Stimulated activated CD8-positive, alpha-beta memory T cell treated with anti-CD3 and anti-CD28 coated beads, Interleukin-7, amount 100 ng/mL, for 1 hour (primary cell): ENCODE results near the gene LDHD.
"Not testable (repeated sequence)": the region's sequence is repeated elsewhere in the genome, so short reads cannot be mapped to it uniquely, and the experiment has no call there.

Source experiments
- DNase-seq, 2 donors: peaks; one replicate each; pipeline ENCODE4 v3.0.0-alpha.2; 2020; ENCODE audit warnings: low read depth in 2 of 2

Gene LDHD

DNA sequence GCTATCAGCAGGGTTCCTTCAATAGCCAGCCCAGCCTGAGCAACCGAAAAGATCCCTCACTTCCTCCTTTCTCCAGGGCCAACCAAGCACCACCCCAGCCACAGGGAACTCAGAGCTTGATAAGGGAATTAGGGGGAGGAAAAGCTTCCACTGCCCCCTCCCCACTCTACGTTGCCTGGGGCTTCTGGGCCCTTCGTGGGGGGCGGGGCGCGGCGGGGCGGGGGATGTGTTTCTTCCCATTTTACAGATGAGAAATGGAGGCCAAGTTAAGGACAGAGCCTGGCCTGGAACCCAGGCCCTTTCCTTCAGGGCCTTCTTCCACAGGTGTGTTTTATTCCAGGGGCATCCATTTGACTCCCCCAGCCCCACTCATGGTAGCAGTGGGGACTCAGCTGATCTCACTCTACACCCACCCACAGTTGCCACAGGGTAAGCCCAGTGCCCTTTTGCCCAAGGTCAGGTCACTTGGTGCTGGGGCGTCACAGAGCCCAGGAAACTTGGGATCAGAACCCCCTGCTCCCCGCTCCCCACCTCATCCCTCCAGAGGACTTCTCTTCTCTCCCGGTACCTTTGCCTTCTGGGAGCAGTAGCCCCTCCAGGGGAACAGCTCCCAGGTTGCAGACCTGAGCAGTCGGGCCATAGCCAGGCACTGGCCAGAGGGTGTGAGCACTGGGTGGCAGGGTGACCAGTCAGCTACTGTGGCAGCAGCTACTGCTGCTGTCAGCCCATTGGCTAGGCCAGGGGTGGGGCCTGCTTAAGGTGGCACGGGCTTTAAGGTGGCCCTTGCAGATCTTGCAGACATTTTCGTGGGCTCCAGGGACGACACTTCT lies at the start of gene LDHD:
LDHD (minus strand) TSS at position 700 of the 830 bp plus-strand sequence; CDS start at position 640, 60 bp downstream.
- DNase-seq, result no peak

GRCh38 chr16:75160386-75160785 lies 43.8 kb upstream of the LDHD start:
- no peak for DNase-seq

DNA sequence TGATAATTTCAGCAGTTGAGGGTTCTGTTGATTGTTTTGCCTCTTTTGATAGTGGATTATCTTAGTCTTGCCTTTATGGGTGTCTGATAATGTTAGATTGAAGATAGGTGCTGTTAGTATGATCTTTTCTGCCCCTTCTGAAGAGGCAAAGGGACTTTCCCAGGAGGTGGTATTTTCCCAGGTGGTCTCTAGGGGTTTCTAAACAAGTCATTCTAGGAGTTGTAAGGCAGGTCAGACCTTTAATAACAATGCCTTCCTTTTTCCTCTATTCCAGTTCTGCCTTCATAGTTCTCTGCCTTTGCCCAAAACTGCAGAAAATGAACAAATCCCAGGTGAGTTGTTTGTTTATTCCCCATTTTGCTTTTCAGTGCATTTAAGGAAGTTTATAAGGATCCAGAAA lies 36.1 kb upstream of the LDHD start:
- DNase-seq, result no peak

- no peak for DNase-seq
Measured at GRCh38 chr16:75151798-75152197, 35.2 kb upstream of the LDHD start.

GRCh38 chr16:75148311-75149195 lies 32.0 kb upstream of the LDHD start, which contains the start of gene ZFP1:
Gene ZFP1 (plus strand): TSS chr16:75148524. CDS start chr16:75152952, 4,428 bp downstream.
- peak; percentile 91 to 92 for DNase-seq

GRCh38 chr16:75147968-75148310 lies 31.4 kb upstream of the LDHD start:
- DNase-seq, result no peak

GRCh38 chr16:75143941-75144340 lies 27.4 kb upstream of the LDHD start:
- no peak for DNase-seq

DNA sequence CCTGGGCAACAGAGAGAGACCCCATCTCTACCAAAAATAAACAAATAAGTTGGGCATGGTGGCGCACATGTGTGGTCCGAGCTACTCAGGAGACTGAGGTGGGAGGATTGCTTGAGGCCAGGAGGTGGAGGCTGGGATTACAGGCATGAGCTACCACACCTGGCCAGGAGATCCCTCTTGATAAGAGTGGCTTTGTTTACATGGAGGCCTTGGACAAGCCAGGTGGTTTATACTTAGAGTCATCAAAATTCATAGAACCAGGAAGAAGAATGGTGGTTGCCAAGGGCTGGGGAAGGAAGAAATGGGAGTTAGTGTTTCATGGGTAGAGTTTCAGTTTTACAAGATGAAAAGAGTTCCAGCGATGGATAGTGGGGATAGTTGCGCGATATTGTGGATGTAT lies 22.9 kb upstream of the LDHD start:
- DNase-seq, result no peak

DNA sequence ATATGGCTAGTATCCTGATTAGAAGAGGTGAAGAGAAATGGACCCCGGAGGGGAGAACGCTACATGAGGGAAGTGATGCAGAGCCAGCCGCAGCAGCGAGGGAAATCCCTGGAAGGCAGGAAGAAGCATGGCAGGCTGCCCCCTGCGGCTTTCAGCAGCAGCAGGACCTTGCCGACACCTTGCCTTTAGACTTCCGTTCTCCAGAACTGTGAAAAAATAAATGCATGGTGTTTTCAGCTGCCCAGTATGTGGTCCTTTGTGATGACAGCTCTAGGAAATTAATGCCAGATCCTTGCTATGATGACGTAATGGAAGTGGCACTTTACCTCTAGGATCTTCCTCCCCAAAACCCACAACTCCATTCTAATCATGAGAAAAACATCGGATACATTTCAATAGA lies 22.1 kb upstream of the LDHD start:
- no peak for DNase-seq

GRCh38 chr16:75138233-75138632 lies 21.7 kb upstream of the LDHD start:
- no peak for DNase-seq

- no peak for DNase-seq
Measured at GRCh38 chr16:75131081-75131480, 14.5 kb upstream of the LDHD start.

- no peak for DNase-seq
Measured at GRCh38 chr16:75130150-75130771, 13.7 kb upstream of the LDHD start.

DNA sequence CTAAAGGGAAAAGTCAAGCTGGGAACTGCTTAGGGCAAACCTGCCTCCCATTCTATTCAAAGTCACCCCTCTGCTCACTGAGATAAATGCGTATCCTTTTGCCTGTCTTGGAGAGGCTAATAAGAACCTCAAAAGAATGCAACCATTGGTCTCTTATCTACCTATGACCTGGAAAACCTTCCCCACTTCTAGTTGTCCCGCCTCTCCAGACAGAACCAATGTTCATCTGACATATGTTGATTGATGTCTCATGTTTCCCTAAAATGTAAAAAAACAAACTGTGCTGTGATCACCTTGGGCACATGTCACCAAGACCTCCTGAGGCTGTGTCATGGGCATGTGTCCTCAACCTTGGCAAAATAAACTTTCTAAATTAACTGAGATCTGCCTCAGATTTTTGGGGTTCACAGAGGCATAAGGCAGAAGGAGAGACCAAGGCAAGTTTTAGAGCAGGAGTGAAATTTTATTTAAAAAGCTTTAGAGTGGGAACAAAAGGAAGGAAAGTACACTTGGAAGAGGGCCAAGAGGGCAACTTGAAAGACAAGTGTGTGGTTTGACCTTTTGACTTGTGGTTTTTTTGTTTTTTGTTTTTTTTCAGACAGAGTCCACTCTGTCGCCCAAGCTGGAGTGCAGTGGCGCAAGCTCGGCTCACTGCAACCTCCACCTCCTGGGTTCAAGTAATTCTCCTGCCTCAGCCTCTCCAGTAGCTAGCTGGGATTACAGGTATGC lies 13.0 kb upstream of the LDHD start:
- not testable (repeated sequence) for DNase-seq

GRCh38 chr16:75127713-75128415 lies 11.3 kb upstream of the LDHD start:
- DNase-seq, result no peak

DNA sequence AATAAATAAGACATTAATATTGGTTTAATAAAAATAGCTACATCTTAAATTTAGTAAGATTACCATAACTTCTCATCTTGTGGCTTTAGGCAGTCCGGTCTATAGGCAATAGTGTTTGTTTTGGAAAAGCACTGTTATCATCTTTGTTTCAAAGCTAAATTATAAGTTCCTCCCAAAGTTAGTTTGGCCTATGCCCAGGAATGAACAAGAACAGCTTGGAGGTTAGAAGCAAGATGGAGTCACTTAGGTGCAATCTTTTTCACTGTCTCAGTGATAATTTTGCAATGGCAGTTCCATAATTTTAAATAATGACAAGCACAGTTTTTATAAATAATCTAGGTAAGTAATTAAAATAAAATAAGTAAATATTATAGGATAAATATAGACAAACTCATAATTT lies 6.0 kb upstream of the LDHD start:
- no peak for DNase-seq

DNA sequence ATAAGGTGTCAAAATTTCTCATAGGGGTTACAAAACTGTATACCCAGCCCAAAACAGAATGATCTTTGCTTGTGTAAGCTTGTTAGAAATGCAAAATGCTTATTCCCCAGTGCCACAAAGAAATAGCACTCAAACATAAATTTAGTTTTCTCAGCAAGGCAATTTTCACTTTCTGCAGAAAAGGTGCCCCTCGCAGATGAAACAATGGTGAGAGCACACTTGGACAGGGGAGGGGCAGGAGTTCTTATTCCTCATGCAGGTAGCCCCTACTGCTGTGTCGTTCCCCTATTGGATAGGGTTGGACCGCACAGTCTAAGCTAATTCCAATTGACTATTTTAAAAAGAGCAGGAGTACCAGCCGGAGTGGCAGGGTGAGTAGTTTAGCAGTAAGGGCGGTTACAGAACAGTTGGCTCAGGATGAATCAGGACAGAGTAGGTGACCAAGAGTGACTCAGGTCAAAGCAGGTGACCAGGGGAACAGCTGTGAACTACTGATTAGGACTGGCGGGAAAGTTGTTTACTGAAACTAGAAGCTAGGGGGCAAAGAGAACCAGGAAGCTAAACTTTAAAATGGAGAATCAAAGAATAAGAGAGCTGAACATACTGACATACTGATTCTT lies 5.5 kb upstream of the LDHD start:
- DNase-seq, result no peak

GRCh38 chr16:75120253-75120652 lies 3.7 kb upstream of the LDHD start:
- DNase-seq, result no peak

DNA sequence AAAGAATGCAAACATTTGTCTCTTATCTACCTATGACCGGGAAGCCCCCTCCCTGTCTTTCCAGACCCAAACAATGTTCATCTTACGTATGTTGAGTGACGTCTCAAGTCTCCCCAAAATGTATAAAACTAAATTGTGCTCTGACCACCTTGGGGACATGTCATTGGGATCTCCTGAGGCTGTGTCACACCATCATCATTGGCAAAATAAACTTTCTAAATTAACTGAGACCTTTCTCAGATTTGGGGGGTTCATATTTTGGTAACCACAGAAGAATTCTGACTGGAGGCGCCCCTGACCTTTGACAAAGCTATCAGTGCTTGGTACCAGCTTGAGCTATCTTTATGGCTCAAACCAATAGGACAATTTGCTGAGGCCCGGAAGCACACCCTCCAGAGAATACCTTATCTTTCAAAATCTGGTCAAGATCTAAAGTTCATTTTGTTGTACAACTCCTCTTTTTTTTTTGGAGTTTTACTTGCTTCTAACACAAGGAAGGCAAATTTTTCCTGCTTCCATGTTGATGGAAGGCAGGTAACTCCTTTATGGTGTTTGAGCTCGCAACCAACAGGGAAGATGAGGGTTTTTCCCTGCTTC lies 2.5 kb upstream of the LDHD start:
- no peak for DNase-seq

- no peak for DNase-seq
Measured at GRCh38 chr16:75116911-75117245, 298 bp upstream of the LDHD start.
